Glomerular visceral epithelial cell (primary cell): ENCODE data around the gene HOXA11.
A peak's percentile ranks its signal among the peaks of the same experiment; 100 is the strongest.

Source experiments
- DNase-seq: peaks from one replicate; pipeline ENCODE4 v3.0.0-alpha.2; 2016; ENCODE audit errors: extremely low spot score

The HOXA11 gene

DNA sequence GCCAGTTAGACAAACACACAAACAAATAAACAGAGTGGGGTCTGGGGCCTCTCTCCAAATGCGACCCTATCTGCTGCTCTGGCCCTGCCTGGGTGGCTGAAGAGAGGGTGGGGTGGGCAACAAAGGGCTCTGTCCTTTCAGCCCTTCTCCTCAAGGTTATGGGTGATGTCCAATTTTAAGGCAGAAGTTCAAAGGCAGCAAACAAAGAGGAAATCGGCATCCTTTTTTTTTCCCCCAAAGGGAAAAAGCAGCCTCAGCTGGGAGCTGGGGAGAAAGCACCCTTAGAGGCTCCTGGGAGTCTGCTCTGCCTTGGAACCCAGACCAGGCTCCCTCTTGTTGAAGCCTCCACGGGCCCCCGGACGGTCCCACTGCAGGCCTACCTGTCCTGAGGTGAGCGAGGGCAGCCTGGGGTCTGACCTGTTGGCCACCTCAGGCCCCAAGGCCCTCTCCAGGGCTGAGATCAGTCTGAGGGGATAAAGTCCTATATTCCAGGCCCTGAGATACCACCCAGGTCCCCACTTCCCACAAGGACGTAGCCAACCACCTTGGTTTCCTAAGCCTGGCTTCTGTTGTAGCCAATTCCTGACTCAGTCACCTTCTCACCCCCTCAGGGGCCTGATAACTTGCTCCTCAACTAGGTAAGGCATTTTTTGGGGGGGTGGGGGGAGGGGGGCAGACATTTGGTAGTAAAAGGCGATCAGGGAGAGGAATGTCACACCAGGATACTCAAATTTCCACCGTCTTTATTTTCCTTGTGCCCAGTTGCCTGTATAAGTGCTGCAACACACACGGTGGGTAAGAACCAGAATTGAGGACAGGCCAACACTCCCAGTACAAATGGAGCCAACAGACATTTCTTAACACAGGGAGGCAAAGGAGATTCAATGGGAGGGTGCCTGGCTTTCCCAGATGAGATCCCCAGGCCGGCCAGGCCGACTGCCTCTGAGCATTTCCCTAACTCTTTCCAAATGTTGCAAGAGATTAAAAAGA lies 4.3 kb downstream of the HOXA11 start:
- no peak for DNase-seq

DNA sequence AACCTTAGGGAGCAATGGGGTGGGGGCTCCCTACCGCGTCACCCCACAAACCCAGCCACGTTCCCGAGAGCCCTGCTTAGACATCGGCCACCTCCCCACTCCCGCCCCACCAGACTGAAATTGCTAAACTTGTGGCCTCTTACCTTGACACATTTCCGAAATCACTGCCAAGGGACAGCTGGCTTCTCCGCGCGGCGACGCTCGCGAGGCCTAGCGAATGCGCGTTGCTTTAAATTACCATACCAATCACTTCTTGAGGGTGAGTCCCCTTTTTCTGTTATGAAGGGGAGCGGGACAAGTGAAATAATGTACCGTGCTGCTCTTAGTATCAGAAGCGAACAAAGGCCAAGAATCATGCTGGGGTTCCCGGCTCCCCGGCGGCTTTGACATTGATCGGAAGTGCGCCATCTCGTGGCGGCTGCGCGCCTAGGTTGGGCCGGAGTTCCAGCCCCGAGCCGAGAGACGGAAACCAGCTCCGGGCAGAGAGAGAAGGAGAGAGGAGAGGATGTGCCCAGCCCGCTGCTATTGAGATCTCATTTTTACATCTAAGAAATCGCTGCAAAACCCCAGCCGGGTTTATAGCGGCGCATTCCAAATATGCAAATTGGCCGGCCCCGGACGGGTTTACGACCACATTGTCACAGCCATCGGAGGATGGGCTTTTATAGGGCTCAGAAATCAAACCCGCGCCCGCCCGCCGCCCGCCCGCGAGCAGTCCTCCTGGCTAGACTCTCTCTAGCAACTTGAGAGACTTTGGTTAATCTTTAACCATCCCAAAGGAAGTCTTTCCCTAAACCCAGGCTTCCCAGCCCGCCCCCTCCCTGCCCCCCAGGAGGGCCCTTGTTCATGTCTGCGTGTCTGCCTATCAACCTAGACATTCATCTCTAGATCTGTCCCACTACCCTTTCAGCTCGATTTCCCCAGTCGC lies 5.3 kb downstream of the HOXA11 start:
- peak; percentile 92 for DNase-seq

GRCh38 chr7:27179030-27179429 lies 6.0 kb downstream of the HOXA11 start:
- DNase-seq, result no peak

DNA sequence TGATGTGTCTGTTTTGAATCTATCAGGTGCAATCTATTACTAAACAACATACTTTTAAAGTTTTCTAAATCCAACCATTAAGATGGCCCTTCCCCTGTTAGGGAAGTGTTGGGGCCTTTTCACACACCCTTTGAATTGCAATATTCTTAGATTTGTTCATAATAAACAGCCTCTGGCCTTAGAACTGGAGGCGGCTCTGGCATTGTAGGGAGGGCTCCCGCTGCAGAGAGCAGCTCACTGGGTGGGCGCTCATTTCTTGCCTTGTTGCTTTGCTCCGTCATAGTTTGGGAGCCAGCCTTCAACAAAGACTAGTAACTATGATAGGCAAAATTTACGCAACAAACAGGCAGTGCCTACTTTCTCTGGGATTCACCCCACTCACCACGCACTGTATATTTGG lies 6.7 kb downstream of the HOXA11 start:
- peak; percentile 50 for DNase-seq

GRCh38 chr7:27177795-27178320 lies 7.2 kb downstream of the HOXA11 start:
- no peak for DNase-seq

DNA sequence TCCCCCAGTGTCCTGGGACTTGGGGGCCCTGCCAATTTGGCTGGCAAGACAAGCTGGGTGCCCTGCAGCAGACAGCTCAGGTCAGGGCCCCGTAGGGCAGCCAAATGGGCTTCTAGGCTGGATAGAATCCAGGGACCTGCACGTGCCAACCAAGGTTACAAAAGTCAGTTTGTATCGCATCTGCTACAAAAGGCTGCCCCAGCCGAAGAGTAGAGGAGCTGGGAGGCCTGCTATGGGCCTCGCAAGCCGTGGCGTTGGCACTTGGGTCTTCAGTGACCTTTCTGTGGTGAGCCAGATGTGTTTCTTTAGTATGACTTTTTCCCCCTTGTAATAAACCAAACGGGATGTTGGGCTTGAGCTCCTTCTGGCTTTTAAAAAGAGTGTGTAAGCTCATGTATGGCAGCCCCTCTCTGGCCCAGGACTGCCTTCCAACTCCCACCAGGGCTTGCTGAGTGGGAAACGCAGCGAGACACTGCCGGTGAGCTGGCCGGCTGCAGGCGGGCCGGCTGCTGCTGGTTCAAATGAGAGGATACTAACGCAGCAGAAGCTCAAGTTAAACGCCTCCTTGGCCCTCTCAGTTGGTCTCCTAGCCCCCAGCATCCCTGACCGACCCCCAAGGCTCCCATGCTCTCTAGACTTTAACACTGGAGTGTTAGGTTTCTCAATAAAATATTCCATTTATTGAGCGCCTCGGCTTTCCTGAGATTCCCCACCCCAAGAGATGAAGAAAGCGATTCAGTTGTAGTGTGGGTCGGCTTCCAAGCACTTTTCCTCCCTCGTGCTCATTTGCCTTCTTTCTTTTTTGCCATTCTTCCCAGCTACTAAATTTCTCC lies 7.9 kb downstream of the HOXA11 start:
- peak; percentile 35 for DNase-seq

GRCh38 chr7:27176524-27176845 lies 8.5 kb downstream of the HOXA11 start:
- DNase-seq, result no peak

GRCh38 chr7:27175626-27176523 lies 9.2 kb downstream of the HOXA11 start:
- peak; percentile 37 for DNase-seq

DNA sequence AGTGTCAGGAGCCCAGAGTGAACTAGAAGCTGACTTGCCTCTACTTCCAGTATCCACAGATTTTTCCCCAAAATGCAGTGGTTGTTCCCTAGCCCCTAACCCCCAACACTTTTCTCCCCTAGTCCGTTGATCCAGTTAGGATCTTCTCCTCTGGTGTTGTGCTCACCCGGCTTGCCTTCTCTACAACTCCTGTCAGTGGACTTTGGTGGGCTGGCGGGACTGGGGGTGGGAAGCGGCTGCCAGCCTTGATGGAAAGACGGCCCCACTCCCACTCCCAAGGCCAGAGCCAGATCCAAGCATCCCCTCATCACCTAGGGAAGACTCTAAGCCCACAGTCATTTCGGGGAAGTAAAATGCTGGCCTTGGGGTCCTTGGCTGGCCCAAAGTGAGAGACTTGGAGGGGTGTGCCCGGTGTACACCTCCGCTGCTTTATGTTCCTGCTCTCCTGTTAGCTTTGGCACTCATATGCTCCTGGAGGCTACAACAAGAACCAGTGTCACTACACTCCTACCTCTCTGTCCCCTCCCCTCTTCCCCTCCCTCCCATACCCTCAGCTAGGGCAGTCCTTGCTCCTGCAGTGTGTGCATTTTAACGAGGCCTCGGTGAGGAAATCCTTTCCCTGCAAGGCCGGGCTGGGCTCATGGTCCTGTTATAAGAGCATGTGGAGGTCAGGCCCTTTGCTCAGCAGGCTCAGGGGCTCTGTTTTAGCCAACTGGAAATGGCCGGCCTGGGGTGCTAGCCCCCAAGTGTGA lies 10.0 kb downstream of the HOXA11 start:
- DNase-seq, result peak; percentile 80

DNA sequence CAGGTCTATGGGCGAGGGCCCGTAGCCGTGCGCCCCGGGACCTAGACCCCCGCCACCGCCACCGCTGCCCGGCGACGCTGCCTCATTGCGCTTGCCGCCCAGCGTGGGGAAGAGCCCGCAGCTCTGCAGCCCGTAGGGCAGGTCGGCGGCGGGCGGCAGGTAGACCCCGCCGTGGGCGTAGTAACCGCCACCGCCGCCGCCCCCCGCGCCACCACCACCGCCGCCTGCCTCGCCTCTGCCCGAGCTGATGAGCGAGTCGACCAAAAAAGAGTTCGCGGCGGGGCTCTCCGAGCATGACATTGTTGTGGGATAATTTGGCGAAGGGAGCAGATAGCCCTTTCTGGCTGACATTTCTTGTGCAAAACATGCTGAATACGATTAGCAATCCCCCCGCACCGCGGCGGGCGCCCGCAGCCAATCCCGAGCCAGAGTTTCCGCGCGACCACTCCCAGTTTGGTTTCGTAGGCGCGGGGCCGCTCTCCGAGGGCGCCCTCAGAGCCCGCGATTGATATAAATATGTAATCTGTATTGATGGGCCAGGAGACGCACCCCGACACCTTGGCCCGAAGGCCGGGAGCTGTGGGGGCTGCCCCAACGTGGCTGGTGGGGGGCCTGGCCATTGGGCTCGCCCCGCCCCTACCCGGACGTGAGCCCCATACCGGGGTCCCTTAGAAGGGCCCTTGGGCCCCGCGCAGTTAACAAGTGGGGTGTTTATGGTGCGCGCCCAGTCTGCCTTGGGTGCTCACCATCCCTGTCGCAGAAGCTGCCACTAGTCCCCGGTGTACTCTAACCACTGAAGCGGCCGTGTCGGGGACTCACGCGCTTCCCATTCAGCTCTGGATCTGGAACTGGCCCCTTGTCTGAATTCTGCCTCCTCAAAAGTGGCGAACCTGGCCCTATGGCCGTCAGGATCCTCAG lies 10.8 kb downstream of the HOXA11 start, which contains the start of gene HOXA10:
TSS of gene HOXA10 (minus strand) at position 365 of the 918 bp plus-strand sequence. CDS start at position 351, 14 bp downstream.
- peak; percentile 89 for DNase-seq

GRCh38 chr7:27173511-27173955 lies 11.5 kb downstream of the HOXA11 start:
- no peak for DNase-seq

DNA sequence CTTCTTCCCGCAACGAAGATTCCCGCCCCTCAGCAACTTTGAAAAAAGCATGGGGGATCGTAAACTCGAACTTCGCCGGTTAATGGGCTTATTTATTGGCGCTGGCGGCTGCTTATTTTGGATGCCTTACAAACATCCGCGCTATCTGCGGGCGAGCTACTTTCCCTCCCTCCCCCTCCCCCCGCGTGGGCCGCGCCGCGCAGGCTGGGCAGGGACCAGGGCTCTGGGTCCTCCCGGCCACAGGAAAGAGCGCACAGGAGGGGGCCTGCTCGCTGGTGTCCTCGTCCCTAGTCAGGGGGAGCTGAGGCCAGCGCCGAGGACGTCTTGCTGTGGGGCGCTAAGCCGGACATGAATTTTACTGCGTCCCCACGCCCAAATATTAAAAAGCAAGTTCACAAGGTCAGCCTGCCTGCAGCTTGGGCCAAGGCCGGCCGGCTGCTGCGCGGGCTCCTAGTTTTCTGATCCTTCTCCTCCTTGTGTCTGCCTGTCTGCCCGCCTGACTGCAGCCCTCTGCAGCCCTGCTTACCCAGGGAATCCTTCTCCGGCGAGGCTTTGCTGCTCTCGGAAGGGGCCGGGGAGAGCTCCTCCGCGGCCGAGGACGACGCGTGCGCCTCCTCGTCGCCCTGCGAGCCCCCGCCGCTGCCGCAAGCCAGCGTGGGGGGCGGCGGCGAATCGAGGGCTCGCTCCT lies 12.1 kb downstream of the HOXA11 start:
- peak; percentile 59 for DNase-seq

GRCh38 chr7:27172315-27172774 lies 12.7 kb downstream of the HOXA11 start:
- DNase-seq, result peak; percentile 43

- DNase-seq, result peak; percentile 48
Observed at GRCh38 chr7:27171637-27172314, 13.3 kb downstream of the HOXA11 start.

GRCh38 chr7:27171325-27171636 lies 13.8 kb downstream of the HOXA11 start:
- peak; percentile 58 for DNase-seq

- DNase-seq, result no peak
Observed at GRCh38 chr7:27170426-27171324, 14.4 kb downstream of the HOXA11 start.
